B cell (primary cell): Measurements from ENCODE around the gene ORMDL1. TPM values are rescaled to one million over a fixed set of nuclear protein-coding genes. Genes with fewer than 3 reads are reported as not detected.

Experiments
- ATAC-seq: fragments of 200-7000 bp; cut with Tn5 transposase; one replicate; pipeline ENCODE4 v1.10.0; 2021; ENCODE audit warnings: low read depth, mild to moderate bottlenecking, moderate number of reproducible peaks, moderate library complexity
- CTCF ChIA-PET: fragments of 350-600 bp; sonication (Branson Sonifier 250); formaldehyde crosslinking; loops from one replicate; lab custom pipeline; 2021; ENCODE audit warnings: antibody characterized with exemption, inconsistent platforms; lab: Charles Lee
- POLR2A ChIA-PET: fragments of 350-600 bp; sonication (Branson Sonifier 250); formaldehyde crosslinking; loops from one replicate; lab custom pipeline; 2021; ENCODE audit warnings: antibody characterized with exemption; lab: Charles Lee
- DNase-seq: peaks from one replicate; pipeline ENCODE4 v3.0.0; 2013
- H2AFZ ChIP-seq: 2 replicates; pipeline ENCODE4 v1.6.1; 2012; ENCODE audit warnings: mild to moderate bottlenecking, low read depth, low read length; ENCODE audit not compliant: insufficient read depth, poor library complexity, severe bottlenecking
- H3K27ac ChIP-seq, 2 donors: 1 replicate in 1 of 2; 2 replicates in 1 of 2; pipeline ENCODE4 v1.5.1; 2012 to 2013; ENCODE audit warnings: low read length in 2 of 2, mild to moderate bottlenecking in 2 of 2, moderate library complexity in 1 of 2
- H3K27me3 ChIP-seq, 4 experiments: fragments of 200-600 bp in 1 of 4; sonication (generic) in 1 of 4; replicated peaks in 1 of 4; 1 replicate in 2 of 4; 2 replicates in 2 of 4; pipeline versions ENCODE4 v1.6.1 to v1.7.0; 2013 to 2016; ENCODE audit warnings: low read length in 3 of 4, mild to moderate bottlenecking in 2 of 4, mixed read lengths in 1 of 4, moderate library complexity in 1 of 4; ENCODE audit not compliant: insufficient read depth in 4 of 4, control insufficient read depth in 3 of 4; ENCODE audit errors: control extremely low read depth in 1 of 4
- H3K36me3 ChIP-seq, 2 experiments: replicated peaks in 1 of 2; 1 replicate in 1 of 2; 2 replicates in 1 of 2; pipeline versions ENCODE4 v1.6.1 to v1.7.1; 2013; ENCODE audit warnings: low read length in 1 of 2; ENCODE audit not compliant: insufficient read depth in 2 of 2, control insufficient read depth in 1 of 2; ENCODE audit errors: control extremely low read depth in 1 of 2, extremely low read depth in 1 of 2
- H3K4me1 ChIP-seq, 2 donors: fragments of 200-600 bp in 1 of 2; sonication (generic) in 1 of 2; 1 replicate in 1 of 2; 2 replicates in 1 of 2; pipeline versions ENCODE4 v1.5.1 to v1.6.1; 2013 to 2017; ENCODE audit warnings: low read length in 2 of 2; ENCODE audit not compliant: control insufficient read depth in 2 of 2, insufficient read depth in 2 of 2
- H3K4me2 ChIP-seq: replicated peaks from 2 replicates; pipeline ENCODE3; 2012; ENCODE audit warnings: mild to moderate bottlenecking, low read depth, low read length; ENCODE audit not compliant: poor library complexity, severe bottlenecking
- H3K4me3 ChIP-seq, 5 experiments: fragments of 200-600 bp in 1 of 5; sonication (generic) in 1 of 5; 1 replicate in 3 of 5; 2 replicates in 2 of 5; pipeline versions ENCODE4 v1.5.1 to v1.7.0; 2011 to 2016; ENCODE audit warnings: low read length in 4 of 5, mild to moderate bottlenecking in 4 of 5, low read depth in 2 of 5, control low read depth in 1 of 5, moderate library complexity in 1 of 5; ENCODE audit not compliant: insufficient read depth in 1 of 5; ENCODE audit errors: control extremely low read depth in 1 of 5, extremely low read depth in 1 of 5
- H3K79me2 ChIP-seq: fragments of 200-600 bp; sonication (generic); one replicate; pipeline ENCODE4 v1.6.0; 2016; ENCODE audit warnings: low read length; ENCODE audit not compliant: control insufficient read depth, insufficient read depth
- H3K9ac ChIP-seq: fragments of 200-600 bp; sonication (generic); 2 replicates; pipeline ENCODE4 v1.6.1; 2017; ENCODE audit warnings: mild to moderate bottlenecking, low read length, moderate library complexity
- H3K9me3 ChIP-seq, 3 donors: one replicate each; pipeline versions ENCODE4 v1.6.1 to v1.7.1; 2013; ENCODE audit warnings: low read length in 2 of 3; ENCODE audit not compliant: control insufficient read depth in 2 of 3, insufficient read depth in 1 of 3; ENCODE audit errors: control extremely low read depth in 1 of 3
- H4K20me1 ChIP-seq: 2 replicates; pipeline ENCODE4 v1.6.0; 2012; ENCODE audit warnings: mild to moderate bottlenecking, low read length; ENCODE audit not compliant: insufficient read depth, control insufficient read depth, poor library complexity, severe bottlenecking
- H3K27ac Mint-ChIP-seq: one replicate; pipeline ENCODE4 v1.8.0; 2021; ENCODE audit warnings: mixed read lengths
- H3K27me3 Mint-ChIP-seq: one replicate; pipeline ENCODE4 v1.8.0; 2021; ENCODE audit warnings: mixed read lengths
- H3K4me1 Mint-ChIP-seq: one replicate; pipeline ENCODE4 v1.8.0; 2021; ENCODE audit warnings: mixed read lengths
- H3K4me3 Mint-ChIP-seq: one replicate; pipeline ENCODE4 v1.8.0; 2021; ENCODE audit warnings: mixed read lengths
- H3K9me3 Mint-ChIP-seq: one replicate; pipeline ENCODE4 v1.8.0; 2022; ENCODE audit warnings: mixed read lengths; ENCODE audit not compliant: insufficient read depth
- EZH2 ChIP-seq: IDR thresholded peaks from 2 replicates; pipeline ENCODE4 v1.6.1; 2012; ENCODE audit warnings: borderline replicate concordance, low read depth, mild to moderate bottlenecking, moderate library complexity, low read length; ENCODE audit not compliant: insufficient read depth, poor library complexity, severe bottlenecking
- WGBS: methylation state at CpG from one replicate; pipeline ENCODE4 v1.1.5; 2013; ENCODE audit warnings: missing lambda C conversion rate; ENCODE audit not compliant: insufficient coverage; 5-methylcytosine and 5-hydroxymethylcytosine counted together
- intact Hi-C: fragments of 100-400 bp; cut with micrococcal nuclease; formaldehyde crosslinking; loops from one replicate; pipeline ENCODE4 v1.10.0; 2022
- polyA plus RNA-seq: library from polyadenylated mRNA; depleted of rRNA; stranded (reverse); fragments of >200 nt; gene quantifications from 2 replicates; pipeline ENCODE4 v1.2.3, GENCODE V29; 2012
- total RNA-seq, 2 donors: library from RNA; stranded (reverse); fragments of 120-200 nt in 1 of 2; gene quantifications; 1 replicate in 1 of 2; 2 replicates in 1 of 2; pipeline versions ENCODE4 v1.2.3 to v1.2.4, GENCODE V29; 2013 to 2022
- TF ChIP-seq, protein P1 (sequence below): fragments of 200-600 bp; IDR thresholded peaks from one replicate; pipeline ENCODE4 v1.8.0; 2022; ENCODE audit warnings: antibody characterized with exemption, mild to moderate bottlenecking

Gene ORMDL1
- total and polyA plus RNA-seq, 2 donors (not counting 1 experiment from before 2014, with no cell fraction given), result 138 to 170 TPM

DNA sequence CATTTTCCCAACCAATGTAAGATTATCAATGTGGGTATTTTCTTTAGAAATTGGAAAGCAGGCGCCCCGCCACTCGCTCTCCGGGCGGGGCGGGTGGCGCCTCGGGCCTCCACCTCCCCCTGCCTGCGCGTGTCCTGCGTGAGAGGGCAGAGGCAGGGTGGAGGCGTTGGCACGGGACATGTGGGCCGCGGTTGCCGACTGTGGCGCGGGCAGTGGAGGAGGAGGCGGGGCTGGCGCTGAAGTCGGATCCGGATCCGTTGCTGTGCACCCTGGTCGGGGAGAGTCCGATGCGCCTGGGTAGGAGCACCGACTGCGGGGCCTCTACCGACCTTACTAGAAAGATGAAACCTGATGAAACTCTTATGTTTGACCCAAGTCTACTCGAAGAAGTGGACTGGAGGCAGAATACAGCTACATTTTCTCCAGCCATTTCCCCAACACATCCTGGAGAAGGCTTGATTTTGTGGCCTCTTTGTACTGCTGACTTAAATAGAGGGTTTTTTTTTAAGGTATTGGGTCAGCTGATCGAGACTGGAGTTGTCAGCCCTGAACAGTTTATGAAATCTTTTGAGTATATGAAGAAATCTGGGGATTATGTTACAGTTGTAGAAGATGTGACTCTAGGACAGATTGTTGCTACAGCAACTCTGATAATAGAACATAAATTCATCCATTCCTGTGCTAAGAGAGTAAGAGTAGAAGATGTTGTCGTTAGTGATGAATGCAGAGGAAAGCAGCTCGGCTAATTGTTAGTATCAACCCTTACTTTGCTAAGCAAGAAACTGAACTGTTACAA, 38.0 kb upstream of the ORMDL1 start:
- Histone ChIP-seq H3K9ac (no peak overlapping the region), H4K20me1 (no peaks in the 10 kb centered on the region), H3K79me2 (no peaks in the 10 kb centered on the region), H3K27me3 (no peaks in the 10 kb centered on the region), H3K36me3 (peaks cover 1 to 24% of the 10 kb centered on the region in 2 experiments), H3K9me3 (peaks cover 0 to 4% (median 0%) of the 10 kb centered on the region in 3 donors), H3K27ac (no peak overlapping the region), H3K4me3 (no peak overlapping the region), H3K4me2 (no peak overlapping the region), H2AFZ (no peak overlapping the region), H3K4me1 (no peaks in the 10 kb centered on the region)
- intact Hi-C loops, result no loop called here
- ATAC-seq (no peak), DNase-seq (no peak)
- Mint-ChIP-seq H3K27ac (no peak overlapping the region), H3K4me1 (no peaks in the 10 kb centered on the region), H3K4me3 (no peak overlapping the region), H3K9me3 (no peaks in the 10 kb centered on the region), H3K27me3 (no peaks in the 10 kb centered on the region)
- CTCF ChIA-PET, result no interaction called here
- TF ChIP-seq, protein P1, sequence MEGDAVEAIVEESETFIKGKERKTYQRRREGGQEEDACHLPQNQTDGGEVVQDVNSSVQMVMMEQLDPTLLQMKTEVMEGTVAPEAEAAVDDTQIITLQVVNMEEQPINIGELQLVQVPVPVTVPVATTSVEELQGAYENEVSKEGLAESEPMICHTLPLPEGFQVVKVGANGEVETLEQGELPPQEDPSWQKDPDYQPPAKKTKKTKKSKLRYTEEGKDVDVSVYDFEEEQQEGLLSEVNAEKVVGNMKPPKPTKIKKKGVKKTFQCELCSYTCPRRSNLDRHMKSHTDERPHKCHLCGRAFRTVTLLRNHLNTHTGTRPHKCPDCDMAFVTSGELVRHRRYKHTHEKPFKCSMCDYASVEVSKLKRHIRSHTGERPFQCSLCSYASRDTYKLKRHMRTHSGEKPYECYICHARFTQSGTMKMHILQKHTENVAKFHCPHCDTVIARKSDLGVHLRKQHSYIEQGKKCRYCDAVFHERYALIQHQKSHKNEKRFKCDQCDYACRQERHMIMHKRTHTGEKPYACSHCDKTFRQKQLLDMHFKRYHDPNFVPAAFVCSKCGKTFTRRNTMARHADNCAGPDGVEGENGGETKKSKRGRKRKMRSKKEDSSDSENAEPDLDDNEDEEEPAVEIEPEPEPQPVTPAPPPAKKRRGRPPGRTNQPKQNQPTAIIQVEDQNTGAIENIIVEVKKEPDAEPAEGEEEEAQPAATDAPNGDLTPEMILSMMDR, result no peak
- no peak for TF ChIP-seq EZH2
- POLR2A ChIA-PET, result no interaction called here
- 97% methylated on average over 29 of the region's 33 CpGs for WGBS

DNA sequence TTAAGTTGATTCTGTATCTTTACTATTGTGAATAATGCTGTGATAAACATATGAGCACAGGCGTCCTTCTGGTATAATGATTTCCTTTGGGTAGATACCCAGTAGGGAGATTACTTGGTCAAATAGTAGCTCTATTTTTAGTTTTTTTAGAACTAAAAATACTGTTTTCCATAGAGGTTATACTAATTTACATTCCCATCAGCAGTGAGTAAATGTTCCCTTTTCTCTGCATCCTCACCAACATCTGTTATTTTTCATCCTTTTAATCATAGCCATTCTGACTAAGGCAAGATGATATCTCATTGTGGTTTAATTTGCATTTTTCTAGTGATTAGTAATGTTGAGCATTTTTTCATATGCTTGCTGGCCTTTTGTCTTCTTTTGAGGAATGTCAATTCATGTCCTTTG, 35.2 kb upstream of the ORMDL1 start:
- no peak overlapping the region for H2AFZ ChIP-seq
- no peaks in the 10 kb centered on the region for H4K20me1 ChIP-seq
- no peak overlapping the region for H3K4me3 ChIP-seq
- H3K36me3 ChIP-seq, result peaks cover 4 to 29% of the 10 kb centered on the region in 2 experiments
- no peak overlapping the region for H3K9ac ChIP-seq
- whole genome bisulfite sequencing, result no CpG with 5 or more reads among the region's 1 CpG
- TF ChIP-seq, protein P1, result no peak
- TF ChIP-seq EZH2, result no peak
- no peak for ATAC-seq
- ChIA-PET CTCF (no interaction called here), POLR2A (no interaction called here)
- Mint-ChIP-seq H3K4me3 (no peak overlapping the region), H3K4me1 (no peaks in the 10 kb centered on the region), H3K27ac (no peak overlapping the region), H3K9me3 (no peaks in the 10 kb centered on the region), H3K27me3 (no peaks in the 10 kb centered on the region)
- intact Hi-C loops, result no loop called here
- H3K27ac ChIP-seq, result no peak overlapping the region
- peaks cover 0 to 4% (median 0%) of the 10 kb centered on the region in 3 donors for H3K9me3 ChIP-seq
- no peaks in the 10 kb centered on the region for H3K79me2 ChIP-seq
- no peaks in the 10 kb centered on the region for H3K4me1 ChIP-seq
- no peak for DNase-seq
- H3K4me2 ChIP-seq, result no peak overlapping the region
- no peaks in the 10 kb centered on the region for H3K27me3 ChIP-seq
